Measurements from ENCODE around the gene PIAS3. TPM values are rescaled to one million over a fixed set of nuclear protein-coding genes. Genes with fewer than 3 reads are reported as not detected.
A peak's percentile ranks its signal among the peaks of the same experiment; 100 is the strongest.

The PIAS3 gene
- total and polyA plus RNA-seq, 2 experiments from 2014 or later: 35.7 to 45.4 TPM

DNA sequence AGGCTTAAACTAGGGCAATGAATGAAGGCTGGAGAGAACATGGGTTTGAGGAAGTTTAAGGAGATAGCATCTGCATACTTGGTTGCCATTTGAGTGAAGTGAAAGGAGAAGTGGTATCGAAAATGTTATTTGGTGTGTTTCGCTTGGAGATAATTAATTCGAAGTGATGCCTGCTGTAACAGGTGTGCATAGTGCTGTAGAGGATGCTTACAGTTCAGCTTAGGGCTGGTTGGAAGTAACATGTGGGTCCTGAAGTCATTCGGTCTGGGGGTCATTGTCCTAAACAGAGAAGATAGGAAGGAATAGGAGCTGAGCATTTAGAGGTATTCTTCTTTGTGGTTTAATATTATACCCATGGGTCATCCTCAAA lies 13.8 kb downstream of the PIAS3 start:
- peaks cover 22% of the 10 kb centered on the region for H3K36me3 ChIP-seq (ENCODE audit: insufficient read depth)
- H3K4me2 ChIP-seq: peak overlapping the region; percentile 94
- no peak overlapping the region for H3K27ac Mint-ChIP-seq
- H2AFZ ChIP-seq: no peak overlapping the region
- H3K9me3 Mint-ChIP-seq: no peaks in the 10 kb centered on the region
- H3K27ac ChIP-seq (ENCODE audit: low read depth): no peak overlapping the region
- no peak for DNase-seq (ENCODE audit: low spot score)
- peak; percentile 15 for ATAC-seq
- H3K4me3 Mint-ChIP-seq: no peak overlapping the region
- H3K9me2 ChIP-seq (ENCODE audit: insufficient read depth): no peaks in the 10 kb centered on the region
- no peaks in the 10 kb centered on the region; the same call in 1 of the 2 replicates for H3K4me1 ChIP-seq (ENCODE audit: insufficient read depth)
- H4K20me1 ChIP-seq (replicated peaks; ENCODE audit: insufficient read depth): no peaks in the 10 kb centered on the region; the same call in 1 of the 2 replicates
- peak overlapping the region; percentile 87 for H3K4me3 ChIP-seq
- peaks cover 40% of the 10 kb centered on the region for H3K36me3 Mint-ChIP-seq (ENCODE audit: low read depth)
- TF ChIP-seq, protein P1, sequence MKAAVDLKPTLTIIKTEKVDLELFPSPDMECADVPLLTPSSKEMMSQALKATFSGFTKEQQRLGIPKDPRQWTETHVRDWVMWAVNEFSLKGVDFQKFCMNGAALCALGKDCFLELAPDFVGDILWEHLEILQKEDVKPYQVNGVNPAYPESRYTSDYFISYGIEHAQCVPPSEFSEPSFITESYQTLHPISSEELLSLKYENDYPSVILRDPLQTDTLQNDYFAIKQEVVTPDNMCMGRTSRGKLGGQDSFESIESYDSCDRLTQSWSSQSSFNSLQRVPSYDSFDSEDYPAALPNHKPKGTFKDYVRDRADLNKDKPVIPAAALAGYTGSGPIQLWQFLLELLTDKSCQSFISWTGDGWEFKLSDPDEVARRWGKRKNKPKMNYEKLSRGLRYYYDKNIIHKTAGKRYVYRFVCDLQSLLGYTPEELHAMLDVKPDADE (IDR thresholded peaks at IDR 0.05): no peak
- TF ChIP-seq POLR2AphosphoS5 (IDR thresholded peaks at IDR 0.05; ENCODE audit: low read depth): no peak
- TF ChIP-seq ZNF331 (CRISPR knock-in tag; IDR thresholded peaks at IDR 0.05; ENCODE audit: low read depth): no peak
- TF ChIP-seq NANOG (IDR thresholded peaks at IDR 0.05; ENCODE audit: borderline replicate concordance): no peak
- TF ChIP-seq, protein P2, sequence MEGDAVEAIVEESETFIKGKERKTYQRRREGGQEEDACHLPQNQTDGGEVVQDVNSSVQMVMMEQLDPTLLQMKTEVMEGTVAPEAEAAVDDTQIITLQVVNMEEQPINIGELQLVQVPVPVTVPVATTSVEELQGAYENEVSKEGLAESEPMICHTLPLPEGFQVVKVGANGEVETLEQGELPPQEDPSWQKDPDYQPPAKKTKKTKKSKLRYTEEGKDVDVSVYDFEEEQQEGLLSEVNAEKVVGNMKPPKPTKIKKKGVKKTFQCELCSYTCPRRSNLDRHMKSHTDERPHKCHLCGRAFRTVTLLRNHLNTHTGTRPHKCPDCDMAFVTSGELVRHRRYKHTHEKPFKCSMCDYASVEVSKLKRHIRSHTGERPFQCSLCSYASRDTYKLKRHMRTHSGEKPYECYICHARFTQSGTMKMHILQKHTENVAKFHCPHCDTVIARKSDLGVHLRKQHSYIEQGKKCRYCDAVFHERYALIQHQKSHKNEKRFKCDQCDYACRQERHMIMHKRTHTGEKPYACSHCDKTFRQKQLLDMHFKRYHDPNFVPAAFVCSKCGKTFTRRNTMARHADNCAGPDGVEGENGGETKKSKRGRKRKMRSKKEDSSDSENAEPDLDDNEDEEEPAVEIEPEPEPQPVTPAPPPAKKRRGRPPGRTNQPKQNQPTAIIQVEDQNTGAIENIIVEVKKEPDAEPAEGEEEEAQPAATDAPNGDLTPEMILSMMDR (conservative IDR thresholded peaks at IDR 0.05; ENCODE audit: low read depth in 2 of 2): no peak
- H3F3A ChIP-seq (replicated peaks; ENCODE audit: low read depth): peaks cover 9% of the 10 kb centered on the region; the same call in 1 of the 2 replicates
- peaks cover 5% of the 10 kb centered on the region; the same call in 2 of the 3 replicates for H3K4me1 Mint-ChIP-seq
- H3K27me3 ChIP-seq (ENCODE audit: insufficient read depth): no peaks in the 10 kb centered on the region
- no peaks in the 10 kb centered on the region for H3K79me2 ChIP-seq (replicated peaks; ENCODE audit: insufficient read depth)
- peaks cover 2% of the 10 kb centered on the region for H3K27me3 Mint-ChIP-seq (ENCODE audit: insufficient read depth, low read depth, poor library complexity)

DNA sequence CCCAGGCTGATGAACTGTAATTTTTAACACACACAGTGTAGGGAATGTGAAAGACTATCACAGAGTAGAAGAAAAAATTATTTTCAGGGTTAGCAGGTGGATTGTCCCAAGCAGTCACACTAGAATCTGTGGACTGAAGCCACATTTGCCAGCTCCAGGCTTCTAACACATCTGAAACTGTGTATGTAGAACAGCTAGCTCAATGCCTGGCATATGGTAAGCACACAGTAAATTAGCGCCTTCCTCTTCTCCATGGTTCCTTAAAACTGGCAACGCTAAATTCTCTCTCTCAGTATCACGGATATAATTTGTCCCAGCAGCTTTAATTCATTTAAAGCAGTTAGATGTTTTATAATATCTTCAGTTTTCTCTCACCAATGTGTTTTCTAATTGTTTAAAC lies 15.8 kb downstream of the PIAS3 start:
- Histone ChIP-seq H3K9me2 (ENCODE audit: insufficient read depth) (no peaks in the 10 kb centered on the region), H3K4me1 (ENCODE audit: insufficient read depth) (no peaks in the 10 kb centered on the region; the same call in 1 of the 2 replicates), H3K4me3 (no peak overlapping the region), H2AFZ (no peak overlapping the region), H3F3A (replicated peaks; ENCODE audit: low read depth) (peaks cover 13% of the 10 kb centered on the region), H3K36me3 (ENCODE audit: insufficient read depth) (peaks cover 30% of the 10 kb centered on the region), H3K27ac (ENCODE audit: low read depth) (no peak overlapping the region), H3K79me2 (replicated peaks; ENCODE audit: insufficient read depth) (no peaks in the 10 kb centered on the region), H3K4me2 (no peak overlapping the region), H3K27me3 (ENCODE audit: insufficient read depth) (no peaks in the 10 kb centered on the region), H4K20me1 (replicated peaks; ENCODE audit: insufficient read depth) (no peaks in the 10 kb centered on the region; the same call in 1 of the 2 replicates)
- Mint-ChIP-seq H3K36me3 (ENCODE audit: low read depth) (peaks cover 45% of the 10 kb centered on the region), H3K4me1 (peaks cover 5% of the 10 kb centered on the region; the same call in 1 of the 3 replicates), H3K27me3 (ENCODE audit: insufficient read depth, low read depth, poor library complexity) (no peaks in the 10 kb centered on the region), H3K9me3 (no peaks in the 10 kb centered on the region), H3K4me3 (no peak overlapping the region), H3K27ac (no peak overlapping the region)
- ATAC-seq (no peak), DNase-seq (ENCODE audit: low spot score) (no peak)
- TF ChIP-seq JUNB (IDR thresholded peaks at IDR 0.05; ENCODE audit: unreplicated experiment): no peak
- TF ChIP-seq, protein P3, sequence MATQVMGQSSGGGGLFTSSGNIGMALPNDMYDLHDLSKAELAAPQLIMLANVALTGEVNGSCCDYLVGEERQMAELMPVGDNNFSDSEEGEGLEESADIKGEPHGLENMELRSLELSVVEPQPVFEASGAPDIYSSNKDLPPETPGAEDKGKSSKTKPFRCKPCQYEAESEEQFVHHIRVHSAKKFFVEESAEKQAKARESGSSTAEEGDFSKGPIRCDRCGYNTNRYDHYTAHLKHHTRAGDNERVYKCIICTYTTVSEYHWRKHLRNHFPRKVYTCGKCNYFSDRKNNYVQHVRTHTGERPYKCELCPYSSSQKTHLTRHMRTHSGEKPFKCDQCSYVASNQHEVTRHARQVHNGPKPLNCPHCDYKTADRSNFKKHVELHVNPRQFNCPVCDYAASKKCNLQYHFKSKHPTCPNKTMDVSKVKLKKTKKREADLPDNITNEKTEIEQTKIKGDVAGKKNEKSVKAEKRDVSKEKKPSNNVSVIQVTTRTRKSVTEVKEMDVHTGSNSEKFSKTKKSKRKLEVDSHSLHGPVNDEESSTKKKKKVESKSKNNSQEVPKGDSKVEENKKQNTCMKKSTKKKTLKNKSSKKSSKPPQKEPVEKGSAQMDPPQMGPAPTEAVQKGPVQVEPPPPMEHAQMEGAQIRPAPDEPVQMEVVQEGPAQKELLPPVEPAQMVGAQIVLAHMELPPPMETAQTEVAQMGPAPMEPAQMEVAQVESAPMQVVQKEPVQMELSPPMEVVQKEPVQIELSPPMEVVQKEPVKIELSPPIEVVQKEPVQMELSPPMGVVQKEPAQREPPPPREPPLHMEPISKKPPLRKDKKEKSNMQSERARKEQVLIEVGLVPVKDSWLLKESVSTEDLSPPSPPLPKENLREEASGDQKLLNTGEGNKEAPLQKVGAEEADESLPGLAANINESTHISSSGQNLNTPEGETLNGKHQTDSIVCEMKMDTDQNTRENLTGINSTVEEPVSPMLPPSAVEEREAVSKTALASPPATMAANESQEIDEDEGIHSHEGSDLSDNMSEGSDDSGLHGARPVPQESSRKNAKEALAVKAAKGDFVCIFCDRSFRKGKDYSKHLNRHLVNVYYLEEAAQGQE (IDR thresholded peaks at IDR 0.05; ENCODE audit: unreplicated experiment): no peak
- no peak for TF ChIP-seq EZH2phosphoT487 (IDR thresholded peaks at IDR 0.05; ENCODE audit: unreplicated experiment)
- TF ChIP-seq NANOG (IDR thresholded peaks at IDR 0.05; ENCODE audit: borderline replicate concordance): no peak
- TF ChIP-seq, protein P1 (IDR thresholded peaks at IDR 0.05): no peak
- no peak for TF ChIP-seq CREB1 (CRISPR knock-in tag; IDR thresholded peaks at IDR 0.05; ENCODE audit: low read depth)
- no peak for TF ChIP-seq ZNF331 (CRISPR knock-in tag; IDR thresholded peaks at IDR 0.05; ENCODE audit: low read depth)
